EL (cell line): Measurements from ENCODE around the gene SCYGR4.
"Not testable (repeated sequence)": the region's sequence is repeated elsewhere in the genome, so short reads cannot be mapped to it uniquely, and the experiment has no call there.

Experiments used
- DNase-seq: peaks from one replicate; pipeline ENCODE4 v3.0.0-alpha.2; 2016

Gene SCYGR4

DNA sequence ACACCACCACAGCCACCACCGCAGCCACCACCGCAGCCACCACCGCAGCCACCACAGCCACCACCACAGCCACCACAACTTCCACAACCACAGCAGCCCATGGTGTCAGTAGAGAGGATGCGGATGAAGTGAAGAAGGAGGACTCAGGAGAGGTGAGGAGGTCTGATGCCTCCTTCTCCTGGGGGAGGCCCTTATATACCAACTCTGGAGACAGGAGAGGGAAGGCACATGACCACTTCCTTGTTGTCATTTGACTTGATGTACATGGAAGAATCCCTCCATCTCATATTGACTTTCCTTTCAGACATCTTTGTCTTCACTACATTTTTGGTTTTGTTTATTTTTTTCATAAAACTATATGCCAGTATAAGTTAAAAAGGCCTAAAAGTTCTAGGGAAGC is 2.6 kb upstream of the SCYGR4 start, which contains the start of gene SCYGR3:
TSS of gene SCYGR3 (minus strand) at position 101 of the 400 bp plus-strand sequence. CDS start at position 101, 0 bp downstream.
- DNase-seq = no peak

- no peak for DNase-seq
Observed at GRCh38 chr2:227615181-227615580, 2.1 kb upstream of the SCYGR4 start.

DNA sequence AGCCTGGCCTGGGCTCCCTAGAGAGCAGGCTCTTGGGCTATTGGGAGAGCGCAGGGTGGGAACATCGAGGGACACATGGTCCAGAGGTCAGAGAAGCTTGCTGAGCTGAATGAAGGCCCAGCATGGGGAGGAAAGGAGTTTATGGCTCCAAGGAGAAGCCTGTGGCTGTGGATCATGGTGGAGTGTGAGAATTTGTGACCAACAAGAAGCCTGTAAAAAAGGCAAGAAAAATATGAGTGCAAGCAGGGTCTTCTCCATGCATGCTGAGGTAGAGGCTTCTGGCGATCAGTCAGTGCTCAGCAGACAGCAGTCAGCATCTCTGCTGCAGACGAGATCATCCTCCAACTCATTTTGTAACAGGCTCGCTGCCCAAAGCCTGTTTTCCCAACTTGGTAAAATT is 1.4 kb upstream of the SCYGR4 start:
- no peak for DNase-seq

DNA sequence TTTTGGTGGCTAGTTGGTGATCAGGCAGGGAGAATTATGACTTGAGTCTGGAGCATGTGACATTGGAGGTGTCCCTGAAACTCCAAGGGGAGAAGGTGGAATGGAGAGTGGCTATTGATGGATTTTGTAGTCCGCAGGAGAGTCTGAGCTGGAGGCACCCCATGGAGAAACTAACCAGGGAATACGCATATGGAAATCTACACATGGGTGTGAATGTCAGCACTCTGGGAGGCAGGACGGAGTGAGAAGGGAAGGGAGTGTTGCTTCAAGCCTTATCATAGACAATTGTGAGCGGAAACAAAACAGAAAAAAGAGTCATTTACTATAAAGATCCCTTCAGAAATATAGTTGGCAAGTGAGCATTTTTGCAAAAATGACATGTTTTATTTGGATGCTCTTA is 667 bp upstream of the SCYGR4 start:
- DNase-seq = no peak

DNA sequence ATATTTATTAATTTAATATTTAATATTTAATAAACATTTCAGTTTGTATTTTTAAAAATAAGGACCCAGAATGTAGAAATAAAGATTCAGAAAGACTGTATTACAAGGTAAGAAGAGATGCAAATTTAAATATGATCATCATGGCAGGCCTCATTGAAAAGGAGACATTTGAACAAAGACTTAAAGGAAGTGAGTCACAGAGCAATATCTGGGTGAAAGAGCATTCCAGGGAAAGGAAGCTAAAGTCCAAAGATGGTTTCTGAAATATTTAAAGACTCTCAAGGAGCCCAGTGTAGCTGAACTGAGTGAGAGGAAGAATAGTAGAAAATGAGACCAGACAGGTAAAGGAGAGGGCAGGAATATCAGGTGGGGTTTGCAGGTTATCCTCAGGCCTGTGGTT is 5.9 kb downstream of the SCYGR4 start:
- peak; percentile 69 for DNase-seq

DNA sequence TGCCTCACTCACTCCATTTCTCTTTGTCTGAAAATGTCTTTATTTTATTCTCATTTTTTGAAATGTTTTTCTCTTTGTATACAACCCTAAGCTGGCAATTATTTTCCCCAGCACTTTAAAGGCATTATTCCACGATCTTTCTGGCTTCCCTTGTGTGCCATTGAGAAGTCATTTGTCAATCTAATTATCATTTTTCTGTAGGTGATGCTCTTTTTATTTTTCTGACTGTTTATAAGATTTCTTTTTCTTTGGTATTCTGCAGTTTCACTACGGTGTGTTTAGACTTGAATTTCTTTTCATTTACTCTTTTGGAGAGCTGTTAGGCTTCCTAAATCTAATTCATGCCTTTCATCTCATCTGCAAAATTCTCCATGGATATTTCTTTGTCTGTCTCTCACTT is 8.1 kb downstream of the SCYGR4 start:
- no peak for DNase-seq

GRCh38 chr2:227626580-227627151 is 9.4 kb downstream of the SCYGR4 start:
- DNase-seq = no peak

GRCh38 chr2:227627769-227628168 is 10.5 kb downstream of the SCYGR4 start:
- no peak for DNase-seq

- no peak for DNase-seq
Observed at GRCh38 chr2:227629435-227629834, 12.1 kb downstream of the SCYGR4 start.

GRCh38 chr2:227630322-227630721 is 13.0 kb downstream of the SCYGR4 start:
- no peak for DNase-seq

DNA sequence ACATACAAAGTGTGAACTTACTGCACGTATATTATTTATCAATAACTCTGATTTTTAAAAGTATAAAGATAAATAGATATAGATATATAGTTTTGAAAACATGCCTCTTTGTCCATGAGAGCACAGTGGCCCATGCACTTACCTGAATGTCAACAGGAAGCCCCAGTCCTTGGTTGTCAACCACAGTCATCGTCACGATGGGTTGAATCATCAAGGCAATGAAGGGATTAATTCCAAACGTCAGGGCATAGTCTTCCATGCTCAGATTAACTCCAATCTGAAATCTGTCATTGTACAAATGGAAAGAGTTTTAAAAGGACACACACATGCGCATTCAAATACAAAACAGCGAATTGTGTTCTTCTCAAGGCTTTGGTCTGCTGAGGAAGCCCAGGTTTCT is 15.5 kb downstream of the SCYGR4 start:
- DNase-seq = no peak

DNA sequence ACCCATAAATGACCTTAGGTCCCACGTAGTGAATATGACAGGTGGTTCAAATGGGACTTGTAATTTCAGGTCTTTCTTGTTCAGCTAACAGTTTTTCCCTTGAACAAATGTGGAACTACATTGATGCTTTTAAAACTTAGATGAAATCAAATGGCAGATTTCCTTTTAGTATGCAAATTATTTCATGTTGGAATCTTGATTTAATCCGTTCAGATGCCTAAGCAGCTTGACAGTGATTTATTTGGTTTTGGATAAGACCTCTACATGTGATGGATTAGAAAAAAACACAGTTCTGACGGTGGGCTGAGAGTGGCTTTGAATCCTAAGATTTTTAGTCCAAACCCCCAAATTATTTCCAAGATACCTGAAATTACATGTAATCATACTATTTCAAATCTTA is 16.9 kb downstream of the SCYGR4 start:
- DNase-seq = no peak

GRCh38 chr2:227642656-227643055 is 25.4 kb downstream of the SCYGR4 start:
- DNase-seq = peak; percentile 19

GRCh38 chr2:227643990-227644551 is 26.8 kb downstream of the SCYGR4 start:
- DNase-seq = no peak

DNA sequence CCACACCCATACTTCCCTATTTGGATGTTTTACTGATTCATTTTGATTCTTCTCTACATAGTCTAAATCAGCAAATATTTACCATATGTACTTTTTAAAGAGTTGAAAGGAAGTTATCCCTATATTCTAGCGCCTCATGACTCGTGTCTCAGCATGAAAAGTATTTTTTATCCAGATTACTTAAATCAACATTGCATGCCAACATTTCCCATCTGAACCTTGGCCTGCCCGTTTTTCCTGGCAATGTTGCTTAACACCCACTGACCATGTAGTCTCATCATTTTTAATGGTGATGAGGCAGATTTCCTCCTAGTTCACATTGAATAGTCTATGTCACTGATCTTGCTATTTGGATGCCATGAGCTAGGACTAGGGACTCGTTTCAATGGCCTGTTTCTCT is 36.1 kb downstream of the SCYGR4 start:
- DNase-seq = peak; percentile 51

DNA sequence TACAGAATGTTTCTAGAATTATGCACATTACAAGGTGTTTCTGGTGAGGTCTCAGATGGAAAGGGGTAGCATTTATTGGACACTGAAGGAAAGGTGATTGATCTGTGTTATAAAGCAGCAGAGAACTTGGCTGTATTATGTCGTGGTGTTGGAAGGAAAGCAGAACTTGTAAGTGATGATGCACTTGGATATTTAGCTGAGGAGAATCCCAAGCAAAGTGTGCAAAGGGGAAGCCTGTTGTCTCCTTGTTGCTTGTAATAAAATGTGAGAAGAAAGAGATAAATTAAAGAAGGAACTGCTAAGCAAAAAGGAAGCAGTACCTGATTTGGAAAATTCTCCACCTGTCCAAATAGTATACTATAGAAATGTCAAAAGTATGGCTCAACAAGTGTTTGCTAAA is 37.1 kb downstream of the SCYGR4 start:
- DNase-seq = no peak

DNA sequence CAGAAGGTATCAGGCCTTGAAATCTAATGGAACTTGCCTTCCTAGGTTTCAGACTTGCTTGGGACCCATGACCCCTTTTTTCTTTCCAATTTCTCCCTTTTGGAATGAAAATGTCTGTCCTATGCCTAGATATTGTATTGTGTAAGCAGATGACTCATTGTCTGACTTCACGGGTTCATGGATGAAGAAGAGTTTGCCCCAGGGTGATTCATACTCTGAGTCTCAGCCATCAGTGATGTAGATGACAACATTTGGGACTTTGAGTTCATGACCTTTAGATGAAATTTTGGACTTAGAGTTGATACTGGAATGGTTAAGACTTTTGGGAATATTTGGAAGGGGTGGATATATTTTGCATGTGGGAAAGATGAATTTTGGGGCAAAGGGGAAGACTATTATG is 38.2 kb downstream of the SCYGR4 start:
- peak; percentile 91 for DNase-seq

GRCh38 chr2:227657199-227657845 is 40.0 kb downstream of the SCYGR4 start:
- no peak for DNase-seq

GRCh38 chr2:227661025-227661649 is 43.8 kb downstream of the SCYGR4 start:
- no peak for DNase-seq

- no peak for DNase-seq
Observed at GRCh38 chr2:227661827-227662226, 44.5 kb downstream of the SCYGR4 start.

- DNase-seq = no peak
Observed at GRCh38 chr2:227665189-227665940, 48.1 kb downstream of the SCYGR4 start.

GRCh38 chr2:227666631-227667170 is 49.4 kb downstream of the SCYGR4 start, which contains the start of gene SCYGR5:
TSS of gene SCYGR5 (plus strand) at chr2:227666804. CDS start at chr2:227666804, 0 bp downstream.
- DNase-seq = not testable (repeated sequence)
